IMR-90 (cell line): Measurements from ENCODE around the gene RYR3. TPM values are rescaled to one million over a fixed set of nuclear protein-coding genes. Genes with fewer than 3 reads are reported as not detected.

Experiments used
- ATAC-seq: fragments of 200-7000 bp; cut with Tn5 transposase; 2 replicates; pipeline ENCODE4 v1.9.1; 2020; ENCODE audit warnings: low read depth, mild to moderate bottlenecking, moderate library complexity
- BruUV-seq: library from RNA; stranded (reverse); fragments of 400-500 nt; replicated peaks from 2 replicates; lab custom pipeline; 2021; lab: Mats Ljungman, UMichigan
- CTCF ChIA-PET: fragments of 300-600 bp; formaldehyde crosslinking; extraction: SDS; loops from one replicate; lab custom pipeline; 2021; ENCODE audit warnings: antibody characterized with exemption; lab: Yijun Ruan, JAX
- POLR2A ChIA-PET: fragments of 300-600 bp; sonication (Branson Sonifier 250); formaldehyde crosslinking; loops from one replicate; lab custom pipeline; 2022; ENCODE audit warnings: antibody characterized with exemption; ENCODE audit not compliant: unreplicated experiment; lab: Charles Lee
- DNase-seq: peaks from one replicate; pipeline ENCODE4 v3.0.0; 2013
- H2AFZ ChIP-seq: replicated peaks from 2 replicates; pipeline ENCODE3; 2013; ENCODE audit warnings: low read length, mild to moderate bottlenecking; ENCODE audit not compliant: poor library complexity
- H2AK5ac ChIP-seq: 2 replicates; pipeline ENCODE4 v1.6.1; 2013; ENCODE audit warnings: low read depth, low read length, inconsistent platforms
- H2AK9ac ChIP-seq: replicated peaks from 2 replicates; pipeline ENCODE3; 2013; ENCODE audit warnings: mild to moderate bottlenecking, low read depth, low read length, moderate library complexity; ENCODE audit not compliant: poor library complexity
- H2BK120ac ChIP-seq: 2 replicates; pipeline ENCODE4 v1.6.1; 2013; ENCODE audit warnings: low read depth, low read length, inconsistent platforms
- H2BK15ac ChIP-seq: 3 replicates; pipeline ENCODE4 v1.6.1; 2013; ENCODE audit warnings: low read depth, low read length, inconsistent platforms
- H2BK20ac ChIP-seq: 2 replicates; pipeline ENCODE4 v1.6.1; 2013; ENCODE audit warnings: low read depth, mild to moderate bottlenecking, inconsistent platforms, low read length, moderate library complexity
- H2BK5ac ChIP-seq: 2 replicates; pipeline ENCODE4 v1.6.1; 2013; ENCODE audit warnings: mild to moderate bottlenecking, low read depth, low read length, inconsistent platforms; ENCODE audit not compliant: poor library complexity, severe bottlenecking
- H3K14ac ChIP-seq: replicated peaks from 2 replicates; pipeline ENCODE4 v1.6.1; 2013; ENCODE audit warnings: low read depth, low read length, inconsistent platforms
- H3K18ac ChIP-seq: 2 replicates; pipeline ENCODE4 v1.6.1; 2013; ENCODE audit warnings: low read depth, low read length, control low read depth
- H3K23ac ChIP-seq: 2 replicates; pipeline ENCODE4 v1.6.1; 2013; ENCODE audit warnings: low read depth, low read length, inconsistent platforms
- H3K27ac ChIP-seq: 2 replicates; pipeline ENCODE4 v1.5.1; 2013; ENCODE audit warnings: mild to moderate bottlenecking, control low read depth, low read length; ENCODE audit not compliant: insufficient read depth
- H3K27me3 ChIP-seq: 2 replicates; pipeline ENCODE4 v1.6.1; 2013; ENCODE audit warnings: low read length; ENCODE audit not compliant: control insufficient read depth, insufficient read depth
- H3K36me3 ChIP-seq: 2 replicates; pipeline ENCODE4 v1.6.1; 2013; ENCODE audit warnings: low read length, mixed read lengths; ENCODE audit not compliant: control insufficient read depth, insufficient read depth
- H3K4ac ChIP-seq: 2 replicates; pipeline ENCODE4 v1.6.1; 2013; ENCODE audit warnings: low read depth, low read length, inconsistent platforms
- H3K4me1 ChIP-seq: 2 replicates; pipeline ENCODE4 v1.6.1; 2013; ENCODE audit warnings: low read length, mixed read lengths; ENCODE audit not compliant: control insufficient read depth, insufficient read depth
- H3K4me2 ChIP-seq: 2 replicates; pipeline ENCODE4 v1.6.1; 2013; ENCODE audit warnings: low read depth, mild to moderate bottlenecking, control low read depth, low read length, moderate library complexity
- H3K4me3 ChIP-seq: 2 replicates; pipeline ENCODE4 v1.5.1; 2013; ENCODE audit warnings: low read depth, mild to moderate bottlenecking, control low read depth, low read length, moderate library complexity; ENCODE audit not compliant: insufficient read depth
- H3K56ac ChIP-seq: 2 replicates; pipeline ENCODE4 v1.6.1; 2013; ENCODE audit warnings: low read length, inconsistent platforms; ENCODE audit not compliant: insufficient read depth; ENCODE audit errors: extremely low read depth
- H3K79me1 ChIP-seq, 2 experiments: 2 replicates each; pipeline ENCODE4 v1.6.1; 2013; ENCODE audit warnings: low read length in 2 of 2, inconsistent platforms in 1 of 2, low read depth in 1 of 2
- H3K9ac ChIP-seq: 2 replicates; pipeline ENCODE4 v1.6.1; 2013; ENCODE audit warnings: low read depth, low read length, control low read depth
- H3K9me1 ChIP-seq: 2 replicates; pipeline ENCODE4 v1.6.1; 2013; ENCODE audit warnings: low read length, inconsistent platforms; ENCODE audit not compliant: insufficient read depth
- H3K9me3 ChIP-seq: 2 replicates; pipeline ENCODE4 v1.6.1; 2013; ENCODE audit warnings: low read length; ENCODE audit not compliant: control insufficient read depth, insufficient read depth
- H4K20me1 ChIP-seq: 2 replicates; pipeline ENCODE4 v1.6.1; 2013; ENCODE audit warnings: low read length, inconsistent platforms; ENCODE audit not compliant: insufficient read depth
- H4K5ac ChIP-seq: 2 replicates; pipeline ENCODE4 v1.6.1; 2013; ENCODE audit warnings: mild to moderate bottlenecking, low read depth, low read length, control low read depth
- H4K8ac ChIP-seq, 2 experiments: 2 replicates each; pipeline ENCODE4 v1.6.1; 2013; ENCODE audit warnings: low read depth in 2 of 2, low read length in 2 of 2, control low read depth in 1 of 2, inconsistent platforms in 1 of 2
- H4K91ac ChIP-seq: 2 replicates; pipeline ENCODE4 v1.6.1; 2013; ENCODE audit warnings: low read depth, low read length, inconsistent platforms; ENCODE audit not compliant: insufficient read depth
- MAZ ChIP-seq: IDR thresholded peaks from 2 replicates; pipeline ENCODE4 v1.6.1; 2012; ENCODE audit warnings: low read depth, mild to moderate bottlenecking, low read length, improper control_type of control experiment, moderate library complexity, borderline replicate concordance
- MXI1 ChIP-seq: IDR thresholded peaks from 2 replicates; pipeline ENCODE4 v1.6.1; 2012; ENCODE audit warnings: low read depth, mild to moderate bottlenecking, low read length, moderate library complexity, borderline replicate concordance
- NFE2L2 ChIP-seq: fragments of 150-350 bp; IDR thresholded peaks from 2 replicates; pipeline ENCODE4 v1.6.1; 2016; ENCODE audit warnings: low read depth, mild to moderate bottlenecking, low read length
- POLR2A ChIP-seq: IDR thresholded peaks from 2 replicates; pipeline ENCODE4 v1.6.1; 2012; ENCODE audit warnings: mild to moderate bottlenecking, low read depth, low read length
- USF2 ChIP-seq: fragments of 150-350 bp; IDR thresholded peaks from 2 replicates; pipeline ENCODE4 v1.6.1; 2017; ENCODE audit warnings: mild to moderate bottlenecking, antibody characterized with exemption, low read length, low read depth
- WGBS, 2 experiments: methylation state at CpG; one replicate each; pipeline versions ENCODE4 v1.1.5 to v1.1.7; 2013; ENCODE audit warnings: missing lambda C conversion rate in 2 of 2; ENCODE audit not compliant: insufficient read length in 1 of 2; ENCODE audit errors: extremely low coverage in 2 of 2; 5-methylcytosine and 5-hydroxymethylcytosine counted together
- dilution Hi-C: fragments of 300-500 bp; cut with HindIII; formaldehyde crosslinking; loops from one replicate; pipeline ENCODE4 v1.14.3; 2018; ENCODE audit warnings: low sequenced_read_pairs; ENCODE audit not compliant: unreplicated experiment
- in situ Hi-C: fragments of 300-500 bp; cut with MboI; formaldehyde crosslinking; loops from 3 replicates; pipeline ENCODE4 v1.14.3; 2019; ENCODE audit warnings: low sequenced_read_pairs, inconsistent platforms, mixed read lengths
- intact Hi-C: fragments of 100-400 bp; cut with micrococcal nuclease; formaldehyde crosslinking; loops from 2 replicates; pipeline ENCODE4 v1.10.0; 2022
- polyA plus RNA-seq, 3 experiments: library from polyadenylated mRNA; depleted of rRNA; stranded (reverse); fragments of >200 nt; gene quantifications; 2 replicates each; pipeline ENCODE4 v1.2.3, GENCODE V29; 2012; ENCODE audit warnings: low replicate concordance in 1 of 3
- total RNA-seq: library from RNA; depleted of rRNA; stranded (reverse); fragments of >200 nt; gene quantifications from 2 replicates; pipeline ENCODE4 v1.2.3, GENCODE V29; 2012

The RYR3 gene
- total and polyA plus RNA-seq, 2 of the 4 experiments (the other 2 are of a cell fraction) = 0.18 TPM; not detected in 1

- ChIA-PET POLR2A (no interaction called here), CTCF (interaction anchor here (0.6 to 0.7 kb wide), 3 partner anchors 20 to 89 kb away, joined by 3 to 6 read pairs (median 4); no protein-coding TSS in a partner anchor)
- ATAC-seq (no peak), DNase-seq (no peak)
- Histone ChIP-seq H2AK5ac (no peak overlapping the region), H3K27me3 (peaks cover 28% of the 10 kb centered on the region), H3K56ac (no peak overlapping the region), H4K20me1 (no peaks in the 10 kb centered on the region), H3K4me2 (no peak overlapping the region), H3K9me3 (no peaks in the 10 kb centered on the region), H3K4me3 (no peak overlapping the region), H2BK20ac (no peak overlapping the region), H3K4ac (no peak overlapping the region), H3K4me1 (no peaks in the 10 kb centered on the region), H3K9me1 (no peaks in the 10 kb centered on the region), H3K23ac (no peak overlapping the region), H3K27ac (no peak overlapping the region), H3K9ac (no peak overlapping the region), H3K14ac (no peak overlapping the region), H2AFZ (no peak overlapping the region), H4K91ac (no peak overlapping the region), H2BK120ac (no peak overlapping the region), H2BK15ac (no peak overlapping the region), H2BK5ac (no peak overlapping the region), H4K5ac (no peak overlapping the region), H3K36me3 (no peaks in the 10 kb centered on the region), H4K8ac (no peak overlapping the region), H3K18ac (no peak overlapping the region), H3K79me1 (no peaks in the 10 kb centered on the region), H2AK9ac (no peak overlapping the region)
- dilution Hi-C loops (no loop called here), in situ Hi-C loops (no loop called here), intact Hi-C loops (no loop called here)
- TF ChIP-seq NFE2L2 = no peak
- no peak for TF ChIP-seq MAZ
- no peak for TF ChIP-seq POLR2A
- no peak for TF ChIP-seq USF2
- TF ChIP-seq MXI1 = no peak
- WGBS, 2 experiments = no CpG with 5 or more reads among the region's 7 CpGs
- no TSS peak for BruUV-seq
Measured at GRCh38 chr15:33315044-33315443, 4.3 kb downstream of the RYR3 start.
